NB4 (cell line): ENCODE results near the gene MCM3.

Source experiments
- DNase-seq: peaks from one replicate; pipeline ENCODE4 v3.0.0; 2010; ENCODE audit warnings: low read depth
- H3K4me3 ChIP-seq: one replicate; pipeline ENCODE4 v1.5.1; 2011; ENCODE audit warnings: mild to moderate bottlenecking, low read depth, low read length, moderate library complexity
- CTCF ChIP-seq: IDR thresholded peaks from one replicate; pipeline ENCODE4 v1.5.1; 2012; ENCODE audit warnings: low read depth, low read length
- MAX ChIP-seq: IDR thresholded peaks from 2 replicates; pipeline ENCODE4 v1.6.1; 2011; ENCODE audit warnings: low read depth, low read length
- MYC ChIP-seq: IDR thresholded peaks from 2 replicates; pipeline ENCODE4 v1.6.1; 2011; ENCODE audit warnings: low read depth, low read length
- POLR2A ChIP-seq: IDR thresholded peaks from 2 replicates; pipeline ENCODE4 v1.6.1; 2011; ENCODE audit warnings: mild to moderate bottlenecking; ENCODE audit not compliant: insufficient read length; ENCODE audit errors: extremely low read depth

MCM3 gene

GRCh38 chr6:52288216-52288615 lies 3.7 kb upstream of the MCM3 start:
- DNase-seq, result no peak
- TF ChIP-seq MAX, result no peak
- no peak for TF ChIP-seq MYC
- TF ChIP-seq CTCF, result no peak
- TF ChIP-seq POLR2A, result no peak
- no peak overlapping the region for H3K4me3 ChIP-seq

- H3K4me3 ChIP-seq, result no peak overlapping the region
- no peak for TF ChIP-seq POLR2A
- TF ChIP-seq MYC, result peak; percentile 33; the same call in 1 of the 2 replicates
- no peak for TF ChIP-seq MAX
- peak; percentile 95 for TF ChIP-seq CTCF
- DNase-seq, result peak; percentile 88
Measured at GRCh38 chr6:52286798-52287432, 2.4 kb upstream of the MCM3 start.

GRCh38 chr6:52285177-52286068 lies 881 bp upstream of the MCM3 start:
- no peak for TF ChIP-seq POLR2A
- no peak for TF ChIP-seq MYC
- TF ChIP-seq MAX, result no peak
- no peak for TF ChIP-seq CTCF
- peak; percentile 55 for DNase-seq
- peak overlapping the region; percentile 78 for H3K4me3 ChIP-seq

- peak overlapping the region; percentile 92 for H3K4me3 ChIP-seq
- TF ChIP-seq CTCF, result no peak
- TF ChIP-seq MYC, result no peak
- no peak for TF ChIP-seq MAX
- no peak for TF ChIP-seq POLR2A
- peak; percentile 80 for DNase-seq
Measured at GRCh38 chr6:52284131-52284459, 447 bp downstream of the MCM3 start.

- TF ChIP-seq MAX, result no peak
- TF ChIP-seq POLR2A, result no peak
- TF ChIP-seq MYC, result no peak
- TF ChIP-seq CTCF, result no peak
- DNase-seq, result no peak
- H3K4me3 ChIP-seq, result peak overlapping the region; percentile 92
Measured at GRCh38 chr6:52283111-52283510, 1.4 kb downstream of the MCM3 start.
